Astrocyte (in vitro differentiated cells and primary cell): Measurements from ENCODE around the gene ARID3B. TPM values are rescaled to one million over a fixed set of nuclear protein-coding genes. Genes with fewer than 3 reads are reported as not detected.

ENCODE experiments used
- DNase-seq: peaks from one replicate; pipeline ENCODE4 v3.0.0-alpha.2; 2010; ENCODE audit warnings: low read depth
- FAIRE-seq: peaks from 2 replicates; lab custom pipeline; 2011; peaks lifted over from hg19 to GRCh38; lab: Jason Lieb, UNC
- H2AFZ ChIP-seq: 2 replicates; pipeline ENCODE4 v1.6.0; 2012; ENCODE audit warnings: low read depth, low read length, inconsistent platforms
- H3K27ac ChIP-seq: 2 replicates; pipeline ENCODE4 v1.5.1; 2011; ENCODE audit warnings: low read depth, low read length, inconsistent platforms
- H3K27me3 ChIP-seq: 2 replicates; pipeline ENCODE4 v1.6.0; 2011; ENCODE audit warnings: low read length, inconsistent platforms; ENCODE audit not compliant: insufficient read depth
- H3K36me3 ChIP-seq: 2 replicates; pipeline ENCODE4 v1.5.1; 2011; ENCODE audit warnings: low read length, inconsistent platforms; ENCODE audit not compliant: insufficient read depth
- H3K4me1 ChIP-seq: 2 replicates; pipeline ENCODE4 v1.5.1; 2011; ENCODE audit warnings: low read length, inconsistent platforms; ENCODE audit not compliant: insufficient read depth
- H3K4me2 ChIP-seq: 2 replicates; pipeline ENCODE4 v1.6.0; 2012; ENCODE audit warnings: low read length, inconsistent platforms
- H3K4me3 ChIP-seq: 2 replicates; pipeline ENCODE4 v1.5.1; 2011; ENCODE audit warnings: low read depth, mild to moderate bottlenecking, low read length, inconsistent platforms; ENCODE audit not compliant: insufficient read depth
- H3K79me2 ChIP-seq: 2 replicates; pipeline ENCODE4 v1.6.0; 2012; ENCODE audit warnings: mild to moderate bottlenecking, low read length, inconsistent platforms; ENCODE audit not compliant: insufficient read depth
- H3K9ac ChIP-seq: 2 replicates; pipeline ENCODE4 v1.6.0; 2012; ENCODE audit warnings: mild to moderate bottlenecking, low read length, inconsistent platforms
- H3K9me3 ChIP-seq: 2 replicates; pipeline ENCODE4 v1.5.1; 2012; ENCODE audit warnings: low read depth, mild to moderate bottlenecking, low read length, inconsistent platforms; ENCODE audit not compliant: insufficient read depth
- H4K20me1 ChIP-seq: 2 replicates; pipeline ENCODE4 v1.6.0; 2012; ENCODE audit warnings: low read length, inconsistent platforms; ENCODE audit not compliant: insufficient read depth
- H3K27ac Mint-ChIP-seq: one replicate; pipeline ENCODE4 v1.8.0; 2021; ENCODE audit warnings: mild to moderate bottlenecking, mixed read lengths; ENCODE audit not compliant: unreplicated experiment
- H3K27me3 Mint-ChIP-seq: one replicate; pipeline ENCODE4 v1.8.0; 2021; ENCODE audit warnings: low read depth, mixed read lengths; ENCODE audit not compliant: unreplicated experiment
- H3K36me3 Mint-ChIP-seq: one replicate; pipeline ENCODE4 v1.8.0; 2021; ENCODE audit warnings: low read depth, mixed read lengths; ENCODE audit not compliant: unreplicated experiment
- H3K4me1 Mint-ChIP-seq: one replicate; pipeline ENCODE4 v1.8.0; 2021; ENCODE audit warnings: low read depth, mixed read lengths; ENCODE audit not compliant: unreplicated experiment
- H3K4me3 Mint-ChIP-seq: one replicate; pipeline ENCODE4 v1.8.0; 2021; ENCODE audit warnings: mild to moderate bottlenecking, moderate library complexity, mixed read lengths; ENCODE audit not compliant: unreplicated experiment
- H3K9me3 Mint-ChIP-seq: one replicate; pipeline ENCODE4 v1.8.0; 2021; ENCODE audit warnings: mild to moderate bottlenecking, mixed read lengths; ENCODE audit not compliant: unreplicated experiment
- EZH2 ChIP-seq: IDR thresholded peaks from 2 replicates; pipeline ENCODE4 v1.6.1; 2012; ENCODE audit warnings: mild to moderate bottlenecking, low read length, inconsistent platforms; ENCODE audit not compliant: insufficient read depth
- total RNA-seq: library from RNA; stranded (reverse); gene quantifications from 2 replicates; pipeline ENCODE4 v1.2.1, GENCODE V29; 2021
- TF ChIP-seq, protein P1 (sequence below): IDR thresholded peaks from 2 replicates; pipeline ENCODE4 v1.5.1; 2011; ENCODE audit warnings: low read depth, mild to moderate bottlenecking, inconsistent platforms, low read length, moderate library complexity; ENCODE audit not compliant: insufficient read depth

Gene ARID3B
- total RNA-seq, 1 donor from 2014 or later, result 18.5 TPM

GRCh38 chr15:74548241-74548640 is 7.2 kb downstream of the ARID3B start:
- Histone ChIP-seq H3K4me2 (no peak overlapping the region), H3K27ac (no peak overlapping the region), H3K4me3 (no peak overlapping the region), H3K9ac (no peak overlapping the region), H3K79me2 (peaks cover 24% of the 10 kb centered on the region), H4K20me1 (peaks cover 88% of the 10 kb centered on the region), H2AFZ (no peak overlapping the region), H3K36me3 (peaks cover 4% of the 10 kb centered on the region), H3K27me3 (peaks cover 11% of the 10 kb centered on the region), H3K9me3 (no peaks in the 10 kb centered on the region), H3K4me1 (peaks cover 12% of the 10 kb centered on the region)
- FAIRE-seq, result no peak
- H3K27ac Mint-ChIP-seq, result no peak overlapping the region
- no peak for DNase-seq
- H3K9me3 Mint-ChIP-seq, result peaks cover 2% of the 10 kb centered on the region
- TF ChIP-seq EZH2, result no peak
- TF ChIP-seq, protein P1, sequence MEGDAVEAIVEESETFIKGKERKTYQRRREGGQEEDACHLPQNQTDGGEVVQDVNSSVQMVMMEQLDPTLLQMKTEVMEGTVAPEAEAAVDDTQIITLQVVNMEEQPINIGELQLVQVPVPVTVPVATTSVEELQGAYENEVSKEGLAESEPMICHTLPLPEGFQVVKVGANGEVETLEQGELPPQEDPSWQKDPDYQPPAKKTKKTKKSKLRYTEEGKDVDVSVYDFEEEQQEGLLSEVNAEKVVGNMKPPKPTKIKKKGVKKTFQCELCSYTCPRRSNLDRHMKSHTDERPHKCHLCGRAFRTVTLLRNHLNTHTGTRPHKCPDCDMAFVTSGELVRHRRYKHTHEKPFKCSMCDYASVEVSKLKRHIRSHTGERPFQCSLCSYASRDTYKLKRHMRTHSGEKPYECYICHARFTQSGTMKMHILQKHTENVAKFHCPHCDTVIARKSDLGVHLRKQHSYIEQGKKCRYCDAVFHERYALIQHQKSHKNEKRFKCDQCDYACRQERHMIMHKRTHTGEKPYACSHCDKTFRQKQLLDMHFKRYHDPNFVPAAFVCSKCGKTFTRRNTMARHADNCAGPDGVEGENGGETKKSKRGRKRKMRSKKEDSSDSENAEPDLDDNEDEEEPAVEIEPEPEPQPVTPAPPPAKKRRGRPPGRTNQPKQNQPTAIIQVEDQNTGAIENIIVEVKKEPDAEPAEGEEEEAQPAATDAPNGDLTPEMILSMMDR, result no peak
- H3K27me3 Mint-ChIP-seq, result peaks cover 43% of the 10 kb centered on the region
- H3K4me1 Mint-ChIP-seq, result peaks cover 19% of the 10 kb centered on the region
- no peak overlapping the region for H3K4me3 Mint-ChIP-seq
- peaks cover 20% of the 10 kb centered on the region for H3K36me3 Mint-ChIP-seq

DNA sequence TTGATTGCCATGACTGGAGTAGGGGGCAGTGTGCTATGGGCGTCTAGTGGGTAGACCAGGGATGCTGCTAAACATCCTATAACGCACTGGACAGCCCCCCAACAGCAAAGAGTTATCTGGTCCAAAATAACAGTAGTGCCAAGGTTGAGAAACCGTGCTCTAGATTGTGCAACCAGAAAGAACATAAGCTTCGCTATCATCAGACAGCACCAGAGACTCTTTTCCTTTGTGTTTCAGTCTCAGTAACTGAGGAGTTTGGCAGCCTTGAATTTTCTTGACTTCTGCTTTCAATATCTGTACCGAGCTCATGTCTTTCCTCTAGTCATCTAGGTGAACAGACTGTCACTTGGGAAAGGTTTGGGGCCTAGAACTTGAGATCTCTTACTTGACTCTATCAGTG is 8.8 kb downstream of the ARID3B start:
- H3K27me3 Mint-ChIP-seq, result peaks cover 37% of the 10 kb centered on the region
- H3K27ac Mint-ChIP-seq, result no peak overlapping the region
- Histone ChIP-seq H3K27ac (no peak overlapping the region), H3K4me1 (peaks cover 12% of the 10 kb centered on the region), H2AFZ (no peak overlapping the region), H3K27me3 (peaks cover 11% of the 10 kb centered on the region), H3K9me3 (no peaks in the 10 kb centered on the region), H3K9ac (no peak overlapping the region), H3K36me3 (peaks cover 4% of the 10 kb centered on the region), H3K79me2 (peaks cover 19% of the 10 kb centered on the region), H3K4me3 (no peak overlapping the region), H4K20me1 (peaks cover 77% of the 10 kb centered on the region), H3K4me2 (no peak overlapping the region)
- TF ChIP-seq, protein P1, result no peak
- no peak for TF ChIP-seq EZH2
- peaks cover 14% of the 10 kb centered on the region for H3K4me1 Mint-ChIP-seq
- H3K4me3 Mint-ChIP-seq, result no peak overlapping the region
- peaks cover 2% of the 10 kb centered on the region for H3K9me3 Mint-ChIP-seq
- DNase-seq (no peak), FAIRE-seq (no peak)
- peaks cover 16% of the 10 kb centered on the region for H3K36me3 Mint-ChIP-seq

DNA sequence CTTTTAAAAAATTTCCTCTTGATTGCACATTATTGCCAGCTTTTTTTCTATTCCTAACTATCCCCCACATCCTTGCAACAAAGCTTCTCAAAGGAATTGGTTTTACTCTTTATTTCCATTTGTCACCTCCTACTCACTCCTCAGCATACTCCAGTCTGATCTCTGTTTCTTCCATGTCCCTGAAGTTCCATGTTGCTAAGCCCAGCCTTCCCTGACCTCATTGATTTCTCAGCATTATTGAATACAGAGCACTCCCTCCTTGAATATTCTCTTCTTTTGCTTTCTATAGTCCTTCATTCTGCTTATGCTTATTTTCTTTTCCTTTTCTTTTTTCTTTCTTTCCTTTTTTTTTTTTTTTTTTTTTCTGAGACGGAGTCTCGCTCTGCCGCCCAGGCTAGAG is 10.7 kb downstream of the ARID3B start:
- Mint-ChIP-seq H3K9me3 (peaks cover 2% of the 10 kb centered on the region), H3K27ac (no peak overlapping the region), H3K4me1 (no peaks in the 10 kb centered on the region), H3K4me3 (no peak overlapping the region), H3K27me3 (peaks cover 36% of the 10 kb centered on the region), H3K36me3 (peaks cover 16% of the 10 kb centered on the region)
- TF ChIP-seq, protein P1, result no peak
- TF ChIP-seq EZH2, result no peak
- Histone ChIP-seq H3K36me3 (no peaks in the 10 kb centered on the region), H3K9ac (no peak overlapping the region), H3K4me2 (no peak overlapping the region), H3K9me3 (no peaks in the 10 kb centered on the region), H2AFZ (no peak overlapping the region), H3K4me1 (peaks cover under 1% of the 10 kb centered on the region), H3K4me3 (no peak overlapping the region), H4K20me1 (peaks cover 64% of the 10 kb centered on the region), H3K27ac (no peak overlapping the region), H3K27me3 (peaks cover 11% of the 10 kb centered on the region), H3K79me2 (peaks cover 19% of the 10 kb centered on the region)
- DNase-seq (no peak), FAIRE-seq (no peak)
